GM23338 (cell line): ENCODE measurements around the gene BATF3.

Source experiments
- JUNB ChIP-seq: IDR thresholded peaks from one replicate; pipeline ENCODE4 v1.6.1; 2016; ENCODE audit warnings: antibody characterized with exemption; ENCODE audit not compliant: unreplicated experiment
- TF ChIP-seq, protein P1 (sequence below), 2 experiments: fragments of 200-600 bp in 1 of 2; sonication (generic) in 1 of 2; conservative IDR thresholded peaks; 2 replicates each; pipeline versions ENCODE4 v1.5.1 to v1.6.1; 2016 to 2017; ENCODE audit warnings: antibody characterized with exemption in 2 of 2, low read depth in 2 of 2, mild to moderate bottlenecking in 2 of 2, moderate library complexity in 1 of 2
- TF ChIP-seq, protein P2 (sequence below): IDR thresholded peaks from 2 replicates; pipeline ENCODE4 v1.6.1; 2016; ENCODE audit warnings: antibody characterized with exemption
- TF ChIP-seq, protein P3 (sequence below): IDR thresholded peaks from one replicate; pipeline ENCODE4 v1.6.1; 2018; ENCODE audit warnings: antibody characterized with exemption; ENCODE audit not compliant: unreplicated experiment

DNA sequence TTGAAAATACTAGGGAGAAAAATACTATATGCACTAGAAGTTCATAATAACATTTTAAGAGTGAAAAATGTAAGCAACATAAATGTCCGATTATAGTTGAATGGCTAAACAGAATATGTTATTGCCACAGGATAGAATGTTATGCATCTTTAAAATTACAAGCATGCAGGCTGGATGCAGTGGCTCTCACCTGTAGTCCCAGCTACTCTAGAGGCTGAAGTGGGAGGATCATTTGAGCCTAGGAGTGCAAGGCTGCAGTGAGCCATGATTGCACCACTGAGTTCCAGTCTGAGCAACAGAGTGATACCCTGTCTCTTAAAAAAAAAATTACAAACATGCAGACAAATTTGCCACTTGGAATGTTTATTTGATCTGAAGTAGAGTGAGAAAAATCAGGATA lies 3.0 kb upstream of the BATF3 start:
- TF ChIP-seq JUNB = no peak
- TF ChIP-seq, protein P1, sequence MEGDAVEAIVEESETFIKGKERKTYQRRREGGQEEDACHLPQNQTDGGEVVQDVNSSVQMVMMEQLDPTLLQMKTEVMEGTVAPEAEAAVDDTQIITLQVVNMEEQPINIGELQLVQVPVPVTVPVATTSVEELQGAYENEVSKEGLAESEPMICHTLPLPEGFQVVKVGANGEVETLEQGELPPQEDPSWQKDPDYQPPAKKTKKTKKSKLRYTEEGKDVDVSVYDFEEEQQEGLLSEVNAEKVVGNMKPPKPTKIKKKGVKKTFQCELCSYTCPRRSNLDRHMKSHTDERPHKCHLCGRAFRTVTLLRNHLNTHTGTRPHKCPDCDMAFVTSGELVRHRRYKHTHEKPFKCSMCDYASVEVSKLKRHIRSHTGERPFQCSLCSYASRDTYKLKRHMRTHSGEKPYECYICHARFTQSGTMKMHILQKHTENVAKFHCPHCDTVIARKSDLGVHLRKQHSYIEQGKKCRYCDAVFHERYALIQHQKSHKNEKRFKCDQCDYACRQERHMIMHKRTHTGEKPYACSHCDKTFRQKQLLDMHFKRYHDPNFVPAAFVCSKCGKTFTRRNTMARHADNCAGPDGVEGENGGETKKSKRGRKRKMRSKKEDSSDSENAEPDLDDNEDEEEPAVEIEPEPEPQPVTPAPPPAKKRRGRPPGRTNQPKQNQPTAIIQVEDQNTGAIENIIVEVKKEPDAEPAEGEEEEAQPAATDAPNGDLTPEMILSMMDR (conservative IDR thresholded peaks at IDR 0.05; ENCODE audit: low read depth in 2 of 2) = no peak
- TF ChIP-seq, protein P2, sequence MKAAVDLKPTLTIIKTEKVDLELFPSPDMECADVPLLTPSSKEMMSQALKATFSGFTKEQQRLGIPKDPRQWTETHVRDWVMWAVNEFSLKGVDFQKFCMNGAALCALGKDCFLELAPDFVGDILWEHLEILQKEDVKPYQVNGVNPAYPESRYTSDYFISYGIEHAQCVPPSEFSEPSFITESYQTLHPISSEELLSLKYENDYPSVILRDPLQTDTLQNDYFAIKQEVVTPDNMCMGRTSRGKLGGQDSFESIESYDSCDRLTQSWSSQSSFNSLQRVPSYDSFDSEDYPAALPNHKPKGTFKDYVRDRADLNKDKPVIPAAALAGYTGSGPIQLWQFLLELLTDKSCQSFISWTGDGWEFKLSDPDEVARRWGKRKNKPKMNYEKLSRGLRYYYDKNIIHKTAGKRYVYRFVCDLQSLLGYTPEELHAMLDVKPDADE = no peak
- TF ChIP-seq, protein P3, sequence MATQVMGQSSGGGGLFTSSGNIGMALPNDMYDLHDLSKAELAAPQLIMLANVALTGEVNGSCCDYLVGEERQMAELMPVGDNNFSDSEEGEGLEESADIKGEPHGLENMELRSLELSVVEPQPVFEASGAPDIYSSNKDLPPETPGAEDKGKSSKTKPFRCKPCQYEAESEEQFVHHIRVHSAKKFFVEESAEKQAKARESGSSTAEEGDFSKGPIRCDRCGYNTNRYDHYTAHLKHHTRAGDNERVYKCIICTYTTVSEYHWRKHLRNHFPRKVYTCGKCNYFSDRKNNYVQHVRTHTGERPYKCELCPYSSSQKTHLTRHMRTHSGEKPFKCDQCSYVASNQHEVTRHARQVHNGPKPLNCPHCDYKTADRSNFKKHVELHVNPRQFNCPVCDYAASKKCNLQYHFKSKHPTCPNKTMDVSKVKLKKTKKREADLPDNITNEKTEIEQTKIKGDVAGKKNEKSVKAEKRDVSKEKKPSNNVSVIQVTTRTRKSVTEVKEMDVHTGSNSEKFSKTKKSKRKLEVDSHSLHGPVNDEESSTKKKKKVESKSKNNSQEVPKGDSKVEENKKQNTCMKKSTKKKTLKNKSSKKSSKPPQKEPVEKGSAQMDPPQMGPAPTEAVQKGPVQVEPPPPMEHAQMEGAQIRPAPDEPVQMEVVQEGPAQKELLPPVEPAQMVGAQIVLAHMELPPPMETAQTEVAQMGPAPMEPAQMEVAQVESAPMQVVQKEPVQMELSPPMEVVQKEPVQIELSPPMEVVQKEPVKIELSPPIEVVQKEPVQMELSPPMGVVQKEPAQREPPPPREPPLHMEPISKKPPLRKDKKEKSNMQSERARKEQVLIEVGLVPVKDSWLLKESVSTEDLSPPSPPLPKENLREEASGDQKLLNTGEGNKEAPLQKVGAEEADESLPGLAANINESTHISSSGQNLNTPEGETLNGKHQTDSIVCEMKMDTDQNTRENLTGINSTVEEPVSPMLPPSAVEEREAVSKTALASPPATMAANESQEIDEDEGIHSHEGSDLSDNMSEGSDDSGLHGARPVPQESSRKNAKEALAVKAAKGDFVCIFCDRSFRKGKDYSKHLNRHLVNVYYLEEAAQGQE = no peak
